ENCODE results near the gene HSPB1.

DNA sequence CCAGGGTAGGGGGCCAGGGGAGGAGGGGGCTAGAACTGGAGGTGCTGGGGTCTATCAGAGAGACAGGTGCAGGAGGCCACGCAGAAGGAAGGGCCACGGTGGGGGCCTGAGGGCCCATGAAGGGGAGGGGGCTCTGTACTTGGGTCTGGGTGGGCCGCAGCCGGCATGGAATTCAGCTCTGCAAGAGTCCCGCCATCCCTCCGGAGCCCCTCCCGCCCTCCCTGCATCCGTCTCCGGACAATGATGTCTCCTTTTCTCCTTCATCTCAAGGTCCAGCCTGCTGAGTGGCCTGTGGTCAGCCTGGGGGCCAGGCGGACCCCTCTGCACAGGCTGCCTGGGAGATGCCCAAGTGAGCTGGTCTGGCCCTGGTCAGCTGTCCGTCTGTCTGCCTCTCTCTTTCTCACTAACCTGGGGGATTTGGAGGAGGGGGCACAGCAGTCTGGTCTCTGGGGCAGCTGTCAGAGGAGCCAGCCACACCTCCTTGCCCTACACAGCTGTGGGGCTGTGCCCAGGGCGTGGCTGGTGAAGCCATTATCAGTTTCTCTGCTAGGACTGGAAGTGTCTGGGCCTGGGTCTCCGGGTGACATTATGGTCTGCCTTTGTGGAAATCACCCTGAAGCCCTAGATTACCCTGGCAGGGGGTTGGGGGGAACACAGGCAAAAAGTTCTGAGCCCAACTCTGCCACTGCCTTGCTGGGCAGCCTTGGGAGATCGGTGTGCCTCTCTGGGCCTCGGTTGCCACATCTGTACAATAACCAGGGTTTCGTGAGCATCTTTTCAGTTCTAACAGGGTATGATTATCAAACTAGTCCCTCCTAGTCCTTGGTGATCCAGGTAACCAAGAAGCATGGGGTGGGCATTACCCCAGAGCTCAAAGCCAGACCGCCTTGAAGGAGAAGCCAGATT is 19.0 kb upstream of the HSPB1 start:
- TF ChIP-seq, protein P1, sequence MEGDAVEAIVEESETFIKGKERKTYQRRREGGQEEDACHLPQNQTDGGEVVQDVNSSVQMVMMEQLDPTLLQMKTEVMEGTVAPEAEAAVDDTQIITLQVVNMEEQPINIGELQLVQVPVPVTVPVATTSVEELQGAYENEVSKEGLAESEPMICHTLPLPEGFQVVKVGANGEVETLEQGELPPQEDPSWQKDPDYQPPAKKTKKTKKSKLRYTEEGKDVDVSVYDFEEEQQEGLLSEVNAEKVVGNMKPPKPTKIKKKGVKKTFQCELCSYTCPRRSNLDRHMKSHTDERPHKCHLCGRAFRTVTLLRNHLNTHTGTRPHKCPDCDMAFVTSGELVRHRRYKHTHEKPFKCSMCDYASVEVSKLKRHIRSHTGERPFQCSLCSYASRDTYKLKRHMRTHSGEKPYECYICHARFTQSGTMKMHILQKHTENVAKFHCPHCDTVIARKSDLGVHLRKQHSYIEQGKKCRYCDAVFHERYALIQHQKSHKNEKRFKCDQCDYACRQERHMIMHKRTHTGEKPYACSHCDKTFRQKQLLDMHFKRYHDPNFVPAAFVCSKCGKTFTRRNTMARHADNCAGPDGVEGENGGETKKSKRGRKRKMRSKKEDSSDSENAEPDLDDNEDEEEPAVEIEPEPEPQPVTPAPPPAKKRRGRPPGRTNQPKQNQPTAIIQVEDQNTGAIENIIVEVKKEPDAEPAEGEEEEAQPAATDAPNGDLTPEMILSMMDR (IDR thresholded peaks at IDR 0.05): no peak
- no peak for TF ChIP-seq POLR2A (IDR thresholded peaks at IDR 0.05)
